GM12878 (cell line): Measurements from ENCODE around the gene GLUL. TPM values are rescaled to one million over a fixed set of nuclear protein-coding genes. Genes with fewer than 3 reads are reported as not detected.

Experiments used
- polyA plus RNA-seq, 11 experiments: library from polyadenylated mRNA; depleted of rRNA in 4 of 11; unstranded in 6 of 11; stranded (reverse) in 5 of 11; fragments of >200 nt; fragmentation: Nextera tagmentation in 4 of 11; fragmentation: Illumina TruSeq in 1 of 11; extraction: Ambion mirVana in 4 of 11; extraction: Trizol in 1 of 11; gene quantifications; 1 replicate in 1 of 11; 2 replicates in 10 of 11; pipeline versions ENCODE4 v1.2.1 to v1.2.3, GENCODE V29; 2011 to 2016; ENCODE audit warnings: inconsistent platforms in 2 of 11, missing spikeins in 2 of 11, low read depth in 1 of 11
- total RNA-seq, 4 experiments: library from RNA; depleted of rRNA in 3 of 4; stranded (reverse); fragments of >200 nt in 3 of 4; fragmentation: Illumina TruSeq in 1 of 4; extraction: Trizol in 1 of 4; gene quantifications; 2 replicates each; pipeline versions ENCODE4 v1.2.1 to v1.2.3, GENCODE V29; 2013 to 2021
- TF ChIP-seq, protein P1 (sequence below): fragments of 450-650 bp; formaldehyde crosslinking; IDR thresholded peaks from 2 replicates; pipeline ENCODE4 v1.4.0; 2022; ENCODE audit warnings: mild to moderate bottlenecking, moderate library complexity
- TF ChIP-seq, protein P2 (sequence below): IDR thresholded peaks from 2 replicates; pipeline ENCODE4 v1.6.1; 2012; ENCODE audit warnings: improper control_type of control experiment, low read depth, low read length; ENCODE audit not compliant: insufficient replicate concordance

GLUL gene
- total and polyA plus RNA-seq, 10 of the 15 experiments (the other 5 are each of a cell fraction or from before 2014, with no cell fraction given): 2.3 to 392 (median 164) TPM

DNA sequence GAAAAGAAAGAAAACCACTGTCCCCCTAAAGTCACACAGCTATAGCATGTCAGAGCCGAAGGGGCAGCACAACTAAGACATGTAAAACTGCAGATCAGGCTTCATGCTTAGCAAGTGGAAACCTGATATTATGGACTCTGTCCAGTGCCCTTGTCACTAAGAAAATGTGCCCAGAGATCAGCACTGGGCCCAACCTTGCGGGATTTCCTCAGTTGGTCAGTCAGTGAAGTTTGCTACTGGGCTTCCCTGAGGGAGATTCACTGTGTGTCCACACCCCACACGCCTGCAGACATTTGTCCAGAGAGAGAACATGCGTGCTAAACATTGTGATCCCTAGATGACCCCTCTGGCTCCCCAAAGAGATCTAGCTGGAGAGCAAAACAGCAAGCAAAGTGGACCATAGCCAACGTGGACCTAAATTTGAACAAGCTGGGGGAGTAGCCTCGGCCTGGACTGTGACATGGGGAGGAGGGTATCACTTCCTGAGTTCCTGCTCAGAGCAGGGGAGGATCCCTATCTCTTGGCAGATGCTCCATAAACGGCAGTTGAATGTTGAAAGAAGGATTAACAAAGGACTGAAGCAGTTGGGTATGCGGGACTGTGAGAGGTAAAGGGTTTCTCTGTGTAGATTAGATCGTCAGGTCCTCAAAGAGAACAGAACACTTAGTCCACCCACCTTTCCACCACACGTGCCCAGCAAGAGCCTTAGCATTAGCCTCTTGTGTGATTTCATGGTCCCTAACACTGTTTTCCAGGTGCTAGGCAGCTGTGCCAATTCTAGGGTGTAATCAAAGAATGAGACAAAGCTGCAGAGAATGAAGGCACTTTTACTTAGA, 53.6 kb downstream of the GLUL start (continued):
- TF ChIP-seq, protein P1, sequence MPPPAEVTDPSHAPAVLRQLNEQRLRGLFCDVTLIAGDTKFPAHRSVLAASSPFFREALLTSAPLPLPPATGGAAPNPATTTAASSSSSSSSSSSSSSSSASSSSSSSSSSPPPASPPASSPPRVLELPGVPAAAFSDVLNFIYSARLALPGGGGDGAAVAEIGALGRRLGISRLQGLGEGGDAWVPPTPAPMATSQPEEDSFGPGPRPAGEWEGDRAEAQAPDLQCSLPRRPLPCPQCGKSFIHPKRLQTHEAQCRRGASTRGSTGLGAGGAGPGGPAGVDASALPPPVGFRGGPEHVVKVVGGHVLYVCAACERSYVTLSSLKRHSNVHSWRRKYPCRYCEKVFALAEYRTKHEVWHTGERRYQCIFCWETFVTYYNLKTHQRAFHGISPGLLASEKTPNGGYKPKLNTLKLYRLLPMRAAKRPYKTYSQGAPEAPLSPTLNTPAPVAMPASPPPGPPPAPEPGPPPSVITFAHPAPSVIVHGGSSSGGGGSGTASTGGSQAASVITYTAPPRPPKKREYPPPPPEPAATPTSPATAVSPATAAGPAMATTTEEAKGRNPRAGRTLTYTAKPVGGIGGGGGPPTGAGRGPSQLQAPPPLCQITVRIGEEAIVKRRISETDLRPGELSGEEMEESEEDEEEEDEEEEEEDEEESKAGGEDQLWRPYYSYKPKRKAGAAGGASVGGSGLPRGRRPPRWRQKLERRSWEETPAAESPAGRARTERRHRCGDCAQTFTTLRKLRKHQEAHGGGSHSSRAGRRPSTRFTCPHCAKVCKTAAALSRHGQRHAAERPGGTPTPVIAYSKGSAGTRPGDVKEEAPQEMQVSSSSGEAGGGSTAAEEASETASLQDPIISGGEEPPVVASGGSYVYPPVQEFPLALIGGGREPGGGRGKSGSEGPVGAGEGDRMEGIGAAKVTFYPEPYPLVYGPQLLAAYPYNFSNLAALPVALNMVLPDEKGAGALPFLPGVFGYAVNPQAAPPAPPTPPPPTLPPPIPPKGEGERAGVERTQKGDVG: no peak
- TF ChIP-seq, protein P2, sequence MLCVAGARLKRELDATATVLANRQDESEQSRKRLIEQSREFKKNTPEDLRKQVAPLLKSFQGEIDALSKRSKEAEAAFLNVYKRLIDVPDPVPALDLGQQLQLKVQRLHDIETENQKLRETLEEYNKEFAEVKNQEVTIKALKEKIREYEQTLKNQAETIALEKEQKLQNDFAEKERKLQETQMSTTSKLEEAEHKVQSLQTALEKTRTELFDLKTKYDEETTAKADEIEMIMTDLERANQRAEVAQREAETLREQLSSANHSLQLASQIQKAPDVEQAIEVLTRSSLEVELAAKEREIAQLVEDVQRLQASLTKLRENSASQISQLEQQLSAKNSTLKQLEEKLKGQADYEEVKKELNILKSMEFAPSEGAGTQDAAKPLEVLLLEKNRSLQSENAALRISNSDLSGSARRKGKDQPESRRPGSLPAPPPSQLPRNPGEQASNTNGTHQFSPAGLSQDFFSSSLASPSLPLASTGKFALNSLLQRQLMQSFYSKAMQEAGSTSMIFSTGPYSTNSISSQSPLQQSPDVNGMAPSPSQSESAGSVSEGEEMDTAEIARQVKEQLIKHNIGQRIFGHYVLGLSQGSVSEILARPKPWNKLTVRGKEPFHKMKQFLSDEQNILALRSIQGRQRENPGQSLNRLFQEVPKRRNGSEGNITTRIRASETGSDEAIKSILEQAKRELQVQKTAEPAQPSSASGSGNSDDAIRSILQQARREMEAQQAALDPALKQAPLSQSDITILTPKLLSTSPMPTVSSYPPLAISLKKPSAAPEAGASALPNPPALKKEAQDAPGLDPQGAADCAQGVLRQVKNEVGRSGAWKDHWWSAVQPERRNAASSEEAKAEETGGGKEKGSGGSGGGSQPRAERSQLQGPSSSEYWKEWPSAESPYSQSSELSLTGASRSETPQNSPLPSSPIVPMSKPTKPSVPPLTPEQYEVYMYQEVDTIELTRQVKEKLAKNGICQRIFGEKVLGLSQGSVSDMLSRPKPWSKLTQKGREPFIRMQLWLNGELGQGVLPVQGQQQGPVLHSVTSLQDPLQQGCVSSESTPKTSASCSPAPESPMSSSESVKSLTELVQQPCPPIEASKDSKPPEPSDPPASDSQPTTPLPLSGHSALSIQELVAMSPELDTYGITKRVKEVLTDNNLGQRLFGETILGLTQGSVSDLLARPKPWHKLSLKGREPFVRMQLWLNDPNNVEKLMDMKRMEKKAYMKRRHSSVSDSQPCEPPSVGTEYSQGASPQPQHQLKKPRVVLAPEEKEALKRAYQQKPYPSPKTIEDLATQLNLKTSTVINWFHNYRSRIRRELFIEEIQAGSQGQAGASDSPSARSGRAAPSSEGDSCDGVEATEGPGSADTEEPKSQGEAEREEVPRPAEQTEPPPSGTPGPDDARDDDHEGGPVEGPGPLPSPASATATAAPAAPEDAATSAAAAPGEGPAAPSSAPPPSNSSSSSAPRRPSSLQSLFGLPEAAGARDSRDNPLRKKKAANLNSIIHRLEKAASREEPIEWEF: no peak
